Adrenal gland (tissue), 5 donors: ENCODE measurements around the gene NEURL2.

Experiments
- CTCF ChIP-seq, 6 experiments: fragments of 450-650 bp in 4 of 6; fragments of 200-600 bp in 2 of 6; sonication (generic) in 1 of 6; IDR thresholded peaks; 1 replicate in 5 of 6; 2 replicates in 1 of 6; pipeline versions ENCODE4 v1.5.1 to v1.8.0; 2016 to 2021; ENCODE audit warnings: antibody characterized with exemption in 6 of 6, mild to moderate bottlenecking in 2 of 6, moderate library complexity in 1 of 6
- POLR2A ChIP-seq, 2 donors: fragments of 450-650 bp; IDR thresholded peaks; one replicate each; pipeline ENCODE4 v1.6.1; 2017; ENCODE audit warnings: antibody characterized with exemption in 2 of 2, mild to moderate bottlenecking in 2 of 2, moderate library complexity in 1 of 2
- donor health status: DM: no; HTN: no; CAD: no.

- TF ChIP-seq CTCF (IDR thresholded peaks at IDR 0.05) (no peak), POLR2A (IDR thresholded peaks at IDR 0.05) (no peak)
Observed at GRCh38 chr20:45840700-45841198, 50.3 kb downstream of the NEURL2 start.
